Muscle of arm (tissue), 12 donors: ENCODE results near the gene FNDC11. TPM values are rescaled to one million over a fixed set of nuclear protein-coding genes. Genes with fewer than 3 reads are reported as not detected.
"Not testable (repeated sequence)": the region's sequence is repeated elsewhere in the genome, so short reads cannot be mapped to it uniquely, and the experiment has no call there.

ENCODE experiments used
- DNase-seq: peaks from one replicate; pipeline ENCODE4 v3.0.0-alpha.2; 2013
- polyA plus RNA-seq, 12 donors: library from polyadenylated mRNA; unstranded; fragments of 120-200 nt; gene quantifications; one replicate each; pipeline ENCODE4 v1.2.1, GENCODE V29; 2013; ENCODE audit not compliant: insufficient read length in 12 of 12

FNDC11 gene
- polyA plus RNA-seq, 12 donors = 0.07 to 0.81 (median 0.17) TPM; not detected in 4

- no peak for DNase-seq
Observed at GRCh38 chr20:63598479-63599395, 44.8 kb downstream of the FNDC11 start.

GRCh38 chr20:63599396-63600050 is 45.6 kb downstream of the FNDC11 start:
- no peak for DNase-seq

- not testable (repeated sequence) for DNase-seq
Observed at GRCh38 chr20:63601679-63602078, 47.7 kb downstream of the FNDC11 start.

GRCh38 chr20:63602321-63602720 is 48.4 kb downstream of the FNDC11 start:
- no peak for DNase-seq

Other genes with a start within 250 kb of the FNDC11 start
- 1 to 10 TPM in 6 of 12 donors, under 1 TPM in 4, not detected in 2; 0.22 to 2.5 (median 1.1) TPM for gene CHRNA4, start 192.8 kb upstream of the FNDC11 start, polyA plus RNA-seq
- 1 to 10 TPM in 11 of 12 donors, not detected in 1; 1.6 to 5.4 (median 2.9) TPM for gene KCNQ2, start 81.5 kb upstream of the FNDC11 start, polyA plus RNA-seq
- 1,000 to 10,000 TPM in 1 of 12 donors, 100 to 1,000 TPM in 11; 241 to 1,389 (median 612) TPM for gene EEF1A2, start 55.1 kb upstream of the FNDC11 start, polyA plus RNA-seq
- 1,000 to 10,000 TPM in 1 of 12 donors, 100 to 1,000 TPM in 11; 125 to 1,559 (median 193) TPM for gene PPDPF, start 33.4 kb upstream of the FNDC11 start, polyA plus RNA-seq
- gene PTK6, start 16.8 kb upstream of the FNDC11 start, polyA plus RNA-seq = 1 to 10 TPM in 1 of 12 donors, under 1 TPM in 9, not detected in 2; 0.14 to 1.4 (median 0.35) TPM
- gene SRMS, start 6.4 kb upstream of the FNDC11 start, polyA plus RNA-seq = under 1 TPM in 1 of 12 donors, not detected in 11; 0.08 TPM
- 10 to 100 TPM in 3 of 12 donors, 1 to 10 TPM in 8, not detected in 1; 4.3 to 18.8 (median 6.4) TPM for gene HELZ2, start 20.1 kb downstream of the FNDC11 start, polyA plus RNA-seq
- 10 to 100 TPM in 1 of 12 donors, 1 to 10 TPM in 10, not detected in 1; 5.8 to 11.0 (median 7.1) TPM for gene GMEB2, start 72.9 kb downstream of the FNDC11 start, polyA plus RNA-seq
- 10 to 100 TPM in 9 of 12 donors, 1 to 10 TPM in 2, not detected in 1; 8.8 to 48.5 (median 11.5) TPM for gene STMN3, start 99.3 kb downstream of the FNDC11 start, polyA plus RNA-seq
- 10 to 100 TPM in 7 of 12 donors, 1 to 10 TPM in 4, not detected in 1; 8.2 to 18.1 (median 10.8) TPM for gene RTEL1, start 104.2 kb downstream of the FNDC11 start, polyA plus RNA-seq
- 1 to 10 TPM in 6 of 12 donors, under 1 TPM in 4, not detected in 2; 0.34 to 5.1 (median 1.3) TPM for gene TNFRSF6B, start 142.5 kb downstream of the FNDC11 start, polyA plus RNA-seq
- 10 to 100 TPM in 11 of 12 donors, not detected in 1; 21.0 to 29.5 (median 23.0) TPM for gene ARFRP1, start 153.8 kb downstream of the FNDC11 start, polyA plus RNA-seq
- 10 to 100 TPM in 11 of 12 donors, not detected in 1; 10.3 to 44.2 (median 12.0) TPM for gene ZGPAT, start 153.9 kb downstream of the FNDC11 start, polyA plus RNA-seq
- 10 to 100 TPM in 1 of 12 donors, 1 to 10 TPM in 10, not detected in 1; 1.9 to 11.8 (median 3.6) TPM for gene LIME1, start 182.5 kb downstream of the FNDC11 start, polyA plus RNA-seq
- gene SLC2A4RG, start 185.6 kb downstream of the FNDC11 start, polyA plus RNA-seq = 100 to 1,000 TPM in 8 of 12 donors, 10 to 100 TPM in 3, not detected in 1; 81.5 to 182 (median 102) TPM